HG03066 (cell line): ENCODE results near the gene TJAP1.
"Not testable (repeated sequence)": the region's sequence is repeated elsewhere in the genome, so short reads cannot be mapped to it uniquely, and the experiment has no call there.

Source experiments
- ATAC-seq: cut with Tn5 transposase; IDR thresholded peaks from one replicate; pipeline ENCODE4 v1.9.1; 2021; ENCODE audit warnings: low read depth; ENCODE audit not compliant: unreplicated experiment

The TJAP1 gene

DNA sequence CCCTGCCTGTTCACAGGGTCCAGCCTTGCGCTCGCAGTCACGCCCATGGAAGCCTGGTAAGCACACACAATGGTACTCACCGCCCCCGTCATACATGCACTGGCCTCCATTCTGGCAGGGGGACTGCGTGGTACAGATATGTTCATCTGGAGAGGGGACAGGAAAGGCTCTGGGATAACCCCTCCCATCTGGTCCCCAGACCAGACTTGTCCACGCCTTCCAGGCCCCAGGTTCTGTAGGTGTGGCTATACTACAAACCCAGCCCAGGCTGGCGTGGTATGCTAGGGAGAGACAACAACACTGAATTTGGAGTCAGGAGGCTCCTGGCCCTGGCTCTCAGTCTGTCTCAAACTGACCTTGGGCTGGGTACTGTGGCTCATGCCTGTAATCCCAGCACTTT, 25.4 kb upstream of the TJAP1 start:
- no peak for ATAC-seq

DNA sequence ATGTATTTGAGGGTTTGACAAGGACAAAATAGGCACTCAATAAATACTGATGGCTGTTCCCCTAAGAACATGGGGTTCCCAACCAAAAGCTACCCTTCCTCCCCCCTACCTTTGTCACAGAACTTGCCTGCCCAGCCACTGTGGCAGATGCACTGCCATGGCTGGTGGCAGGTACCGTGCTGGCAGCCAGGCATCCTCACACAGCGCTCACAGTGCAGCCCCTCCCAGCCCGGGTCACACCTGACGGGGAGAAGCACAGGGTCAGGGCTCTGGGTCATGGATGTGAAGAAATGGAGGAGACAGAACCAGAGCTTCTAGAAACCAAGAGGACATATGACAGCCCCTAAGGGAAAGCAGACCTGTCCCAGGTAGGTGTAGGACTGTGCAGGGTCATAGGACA, 24.5 kb upstream of the TJAP1 start:
- no peak for ATAC-seq

DNA sequence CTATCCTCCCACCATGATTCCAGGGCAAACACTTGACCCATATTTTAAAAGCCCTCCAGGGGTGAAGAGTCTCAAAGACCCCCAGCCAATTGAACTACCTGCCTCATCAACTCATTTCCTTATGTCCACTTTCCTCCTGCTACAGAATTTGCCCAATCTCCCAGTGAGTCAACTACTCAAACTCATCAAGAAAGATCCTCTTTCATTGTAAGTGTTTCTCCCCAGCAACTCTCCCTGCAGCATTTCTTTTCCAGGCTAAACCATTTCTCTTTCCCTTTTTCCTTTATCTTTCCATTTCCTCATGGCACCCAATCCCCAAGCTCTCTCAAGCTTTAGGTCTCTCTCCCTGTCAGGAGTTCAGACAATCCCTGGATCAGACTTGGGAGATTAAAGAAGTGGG, 23.5 kb upstream of the TJAP1 start:
- no peak for ATAC-seq

DNA sequence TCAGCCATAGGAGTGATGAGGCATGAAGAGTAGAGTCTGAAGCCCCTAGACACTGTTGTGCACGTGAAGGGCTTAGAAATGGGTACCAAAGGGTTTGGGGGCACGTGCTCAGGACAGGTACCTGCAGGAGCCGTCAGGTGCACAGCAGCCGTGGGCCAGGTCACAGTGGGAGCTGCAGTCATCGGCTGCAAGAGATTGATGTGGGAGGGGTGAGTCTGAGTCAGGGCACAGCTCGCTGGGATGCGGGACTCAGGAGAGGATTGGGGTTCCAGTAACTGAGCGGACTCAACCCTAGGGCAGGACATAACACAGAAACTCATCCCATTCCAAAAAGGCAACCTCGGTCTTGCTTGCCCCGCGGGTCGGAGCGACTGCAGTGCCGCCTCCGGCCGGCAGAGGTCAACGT, 23.1 kb upstream of the TJAP1 start:
- no peak for ATAC-seq

DNA sequence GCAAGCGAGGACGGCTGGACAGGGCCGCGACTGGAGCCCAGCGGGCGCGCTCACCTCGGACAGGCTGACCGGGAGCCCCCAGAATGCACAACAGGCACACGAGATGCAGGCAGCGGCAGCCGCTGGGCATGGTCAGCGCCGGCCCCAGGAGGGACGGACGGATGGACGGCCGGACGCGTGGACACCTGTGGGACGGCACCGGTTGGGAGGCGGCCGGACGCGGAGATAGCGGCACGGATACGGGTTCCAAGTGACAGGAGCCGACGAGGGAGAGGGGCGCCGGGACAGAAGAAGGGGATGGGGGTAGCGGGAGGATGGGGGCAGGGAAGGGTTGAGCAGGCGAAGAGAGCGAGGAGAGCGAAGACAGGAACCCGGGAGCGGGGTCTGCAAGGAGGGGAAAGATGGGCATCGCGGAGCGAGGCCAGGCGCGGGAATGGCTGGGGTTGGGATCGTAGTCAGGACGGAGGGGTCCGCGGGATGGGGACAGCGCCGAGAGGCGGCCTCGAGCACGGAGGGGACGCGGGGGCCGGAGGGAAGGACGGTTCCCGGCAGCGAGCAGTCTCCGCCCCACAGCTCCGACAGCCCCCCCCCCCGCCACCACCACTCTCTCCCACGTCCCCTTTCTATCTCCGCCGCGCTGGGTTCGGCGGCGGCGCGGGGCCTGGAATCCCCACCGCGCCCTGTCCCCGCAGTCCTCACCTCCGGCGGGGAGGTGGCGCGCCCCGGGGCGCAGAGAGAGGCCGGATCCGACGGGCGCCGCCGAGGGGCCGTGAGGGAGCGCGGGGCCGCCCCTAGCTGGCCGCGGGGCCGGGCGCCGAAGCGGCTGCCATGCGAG, 22.5 kb upstream of the TJAP1 start:
- ATAC-seq, result no peak

DNA sequence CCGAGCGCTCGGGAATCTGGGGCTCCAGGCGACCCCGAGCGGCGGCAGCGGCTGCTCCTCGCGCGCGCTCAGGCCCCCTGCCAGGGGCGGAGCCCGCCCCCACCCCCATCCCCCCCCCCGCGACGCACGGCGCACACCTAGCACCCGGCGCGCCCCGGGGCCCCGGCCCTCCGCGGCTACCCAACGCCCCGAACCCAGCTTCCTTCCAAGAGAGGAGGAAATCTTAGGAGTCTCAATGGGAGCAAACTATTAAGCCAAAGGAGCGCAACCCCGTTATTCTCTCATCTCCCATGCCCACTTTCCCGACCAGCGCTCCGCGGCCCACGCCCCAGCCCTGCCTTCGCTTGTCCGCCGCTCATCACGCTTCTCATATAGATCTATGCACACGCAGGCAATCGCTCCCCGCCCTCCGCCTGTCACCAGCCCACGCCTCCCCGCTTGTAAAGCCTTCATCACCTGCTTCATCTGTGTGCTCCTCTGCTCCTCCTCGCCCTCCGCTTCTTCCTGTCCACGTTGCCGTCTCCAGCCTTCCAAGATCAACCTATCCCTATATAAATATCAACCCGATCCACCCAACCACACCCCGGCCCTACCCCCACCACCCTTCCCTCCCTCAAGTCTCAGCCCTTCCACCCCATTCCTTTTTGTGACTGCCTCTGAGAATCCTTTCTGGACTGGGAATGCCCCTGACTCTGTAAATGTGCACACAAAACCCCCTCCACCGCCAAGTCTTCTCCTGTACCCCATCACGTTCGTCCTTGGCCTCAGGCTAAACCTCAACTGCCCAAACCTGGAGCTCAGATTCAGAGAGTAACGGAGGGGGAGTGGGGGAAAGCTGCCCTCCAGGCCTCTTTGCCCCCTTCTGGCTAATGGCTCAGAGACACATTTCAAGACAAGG, 21.6 kb upstream of the TJAP1 start, which contains the start of gene DLK2:
Gene DLK2 (minus strand): TSS at position 18 of the 898 bp plus-strand sequence. CDS start 723 bp downstream, outside the sequence.
- no peak for ATAC-seq

DNA sequence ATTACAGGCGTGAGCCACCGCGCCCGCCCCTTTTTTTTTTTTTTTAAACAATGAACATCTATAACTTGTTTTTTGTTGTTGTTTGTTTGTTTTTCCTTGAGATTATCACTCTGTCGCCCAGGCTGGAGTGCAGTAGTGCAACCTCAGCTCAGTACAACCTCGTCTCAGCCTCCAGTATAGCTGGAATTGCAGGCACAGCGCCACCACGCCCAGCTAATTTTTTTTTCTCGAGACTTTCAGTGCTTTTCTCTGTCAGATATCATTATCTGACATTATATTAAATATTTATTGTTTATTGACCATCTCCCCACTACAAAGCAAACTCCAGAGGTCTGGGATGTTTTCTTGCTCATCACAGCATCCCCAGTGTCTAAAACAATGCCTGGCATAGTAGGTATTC, 19.7 kb upstream of the TJAP1 start:
- no peak for ATAC-seq

DNA sequence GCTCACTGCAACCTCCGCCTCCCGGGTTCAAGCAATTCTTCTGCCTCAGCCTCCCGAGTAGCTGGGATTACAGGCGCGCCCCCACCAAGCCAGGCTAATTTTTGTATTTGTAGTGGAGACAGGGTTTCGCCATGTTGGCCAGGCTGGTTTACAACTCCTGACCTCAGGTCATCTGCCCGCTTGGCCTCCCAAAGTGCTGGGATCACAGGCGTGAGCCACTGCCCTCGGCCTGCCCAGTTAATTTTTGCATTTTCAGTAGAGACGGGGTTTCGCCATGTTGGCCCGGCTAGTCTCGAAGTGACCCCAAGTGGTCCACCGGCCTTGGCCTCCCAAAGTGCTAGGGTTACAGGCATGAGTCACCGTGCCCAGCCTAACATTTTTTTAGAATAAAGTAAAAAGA, 19.2 kb upstream of the TJAP1 start:
- ATAC-seq, result not testable (repeated sequence)

DNA sequence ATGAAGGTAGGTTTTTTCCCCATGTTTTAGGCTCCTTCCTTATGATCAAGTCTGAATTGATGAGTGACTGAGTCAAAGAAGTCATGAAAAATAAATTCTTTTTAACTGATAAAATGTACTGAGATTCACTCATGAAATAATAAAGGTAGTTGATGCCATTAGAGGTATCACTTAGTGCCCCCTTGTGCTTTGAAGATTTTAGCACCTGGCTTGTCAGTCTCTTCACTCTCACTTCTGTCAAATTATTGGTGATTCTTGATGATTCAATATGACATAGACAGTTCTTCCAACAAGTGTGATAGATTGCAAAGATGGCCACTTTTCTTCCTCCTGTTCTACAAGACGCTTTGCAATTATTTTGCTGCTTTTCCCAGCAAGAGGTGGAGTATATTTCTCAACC, 17.8 kb upstream of the TJAP1 start:
- ATAC-seq, result no peak

DNA sequence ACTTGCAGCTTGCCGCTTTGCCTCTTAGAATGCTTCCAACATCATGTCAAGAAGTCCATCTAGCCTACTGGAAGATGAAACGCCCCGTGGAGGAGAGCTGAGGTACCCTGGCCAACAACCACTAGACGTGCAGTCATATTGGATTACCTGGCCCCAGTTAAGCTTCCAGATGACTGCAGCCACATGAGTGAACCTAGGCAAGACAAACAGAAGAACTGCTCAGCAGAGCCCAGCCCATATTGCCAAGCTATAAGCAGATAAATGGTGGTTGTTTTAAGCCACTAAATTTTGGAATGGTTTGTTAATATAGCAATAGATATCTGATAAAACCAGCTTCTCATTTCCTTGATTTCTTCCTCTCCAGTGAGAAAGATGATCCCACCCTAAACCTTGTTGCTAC, 17.3 kb upstream of the TJAP1 start:
- ATAC-seq, result no peak

DNA sequence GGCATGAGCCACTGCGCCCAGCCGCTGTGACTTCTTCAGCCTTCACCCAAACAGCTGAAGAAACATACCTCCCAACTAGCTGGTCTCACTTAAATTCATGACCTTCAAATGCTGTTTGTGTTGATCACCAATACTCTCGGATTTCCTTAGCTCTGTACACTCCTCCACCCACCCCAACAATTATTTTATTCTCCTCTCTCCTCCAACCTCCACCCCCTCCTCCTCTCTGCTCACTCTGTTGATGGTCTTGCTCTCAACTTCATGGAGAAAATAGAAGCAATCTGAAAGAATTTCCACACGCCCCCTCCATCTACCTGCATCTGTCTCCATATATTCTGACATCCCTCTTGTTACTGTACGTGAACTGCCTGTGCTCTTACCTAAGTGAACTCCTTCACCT, 15.4 kb upstream of the TJAP1 start:
- no peak for ATAC-seq

DNA sequence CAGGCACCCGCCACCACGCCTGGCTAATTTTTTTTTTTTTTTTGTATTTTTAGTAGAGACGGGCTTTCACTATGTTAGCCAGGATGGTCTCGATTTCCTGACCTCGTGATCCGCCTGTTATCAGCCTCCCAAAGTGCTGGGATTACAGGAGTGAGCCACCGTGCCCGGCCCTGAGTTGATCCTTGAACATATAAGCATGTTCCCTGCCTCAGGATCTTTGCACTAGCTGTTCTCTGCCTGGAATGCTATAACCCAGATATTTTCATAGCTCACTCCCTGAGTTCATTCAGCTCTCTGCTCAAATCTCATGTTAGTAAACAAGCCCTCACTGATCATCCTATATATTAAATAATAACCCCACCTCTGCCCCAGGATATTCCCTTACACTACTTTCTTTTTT, 13.0 kb upstream of the TJAP1 start:
- ATAC-seq, result no peak

DNA sequence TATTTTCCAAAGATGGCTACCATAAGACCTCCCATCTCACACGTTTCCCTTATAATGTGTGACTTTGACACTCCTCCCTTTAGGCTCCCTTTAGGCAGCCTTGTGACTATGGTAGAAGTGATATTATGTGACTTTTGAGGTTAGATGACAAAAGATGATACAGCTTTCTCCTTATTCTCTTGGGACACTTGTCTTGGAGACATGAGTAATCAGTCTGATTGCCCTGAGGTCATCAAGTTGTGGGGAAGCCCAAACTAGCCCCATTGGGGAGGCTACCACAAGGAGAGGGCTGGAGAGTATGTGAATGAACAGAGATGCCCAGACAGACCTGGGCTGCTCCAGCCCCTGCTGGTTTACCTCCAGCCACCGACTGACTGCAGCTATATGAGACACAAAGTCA, 11.4 kb upstream of the TJAP1 start:
- ATAC-seq, result no peak

DNA sequence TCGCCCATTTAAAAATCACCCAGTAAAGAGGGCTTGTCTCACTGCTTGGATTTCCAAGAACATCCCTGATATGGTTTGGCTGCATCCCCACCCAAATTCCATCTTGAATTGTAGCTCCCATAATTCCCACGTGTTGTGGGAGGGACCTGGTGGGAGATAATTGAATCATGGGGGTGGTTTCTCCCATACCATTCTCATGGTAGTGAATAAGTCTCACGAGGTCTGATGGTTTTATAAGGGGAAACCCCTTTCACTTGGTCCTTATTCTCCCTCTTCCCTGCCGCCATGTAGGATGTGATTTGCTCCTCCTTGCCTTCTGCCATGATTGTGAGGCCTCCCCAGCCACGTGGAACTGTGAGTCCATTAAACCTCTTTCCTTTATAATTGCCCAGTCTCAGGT, 10.1 kb upstream of the TJAP1 start:
- ATAC-seq, result not testable (repeated sequence)

DNA sequence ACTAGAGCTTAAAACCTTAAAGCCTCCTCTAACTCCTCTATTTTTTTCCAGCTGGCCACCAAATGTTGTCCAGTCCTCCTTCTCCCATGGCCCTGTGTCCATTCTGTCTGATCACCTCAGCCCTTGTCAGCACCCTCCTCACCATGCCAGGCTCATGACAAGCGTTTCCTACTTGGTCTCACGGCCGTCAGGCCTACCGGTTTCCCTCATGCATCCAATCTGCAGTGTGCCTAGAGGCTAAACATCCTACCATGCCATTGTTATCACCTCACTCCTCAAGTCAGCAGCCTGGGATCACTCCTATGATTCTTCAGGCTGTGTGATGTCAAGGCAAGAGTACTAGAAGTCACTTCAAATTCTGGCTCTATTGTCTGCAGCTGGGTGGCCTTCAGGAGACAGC, 9.6 kb upstream of the TJAP1 start:
- no peak for ATAC-seq

DNA sequence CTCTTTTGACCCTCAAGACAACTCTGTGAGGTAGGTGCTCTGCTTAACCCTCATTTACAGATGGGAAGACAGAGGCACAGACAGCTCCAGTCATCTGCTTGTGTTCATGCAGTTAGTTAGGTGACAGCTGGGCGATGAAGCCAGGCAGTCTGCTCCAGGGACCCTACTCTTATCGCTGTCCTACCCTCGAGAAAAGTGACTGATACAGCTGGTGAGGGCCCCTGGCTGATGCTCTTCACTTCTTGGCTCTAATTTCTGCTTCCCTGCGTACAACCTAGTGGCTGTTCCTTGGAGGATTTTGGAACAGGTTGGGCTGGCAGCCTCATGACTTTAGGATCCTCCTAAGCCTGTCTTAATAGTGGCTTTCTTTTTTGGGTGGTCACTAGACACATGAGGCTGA, 9.1 kb upstream of the TJAP1 start:
- ATAC-seq, result no peak

DNA sequence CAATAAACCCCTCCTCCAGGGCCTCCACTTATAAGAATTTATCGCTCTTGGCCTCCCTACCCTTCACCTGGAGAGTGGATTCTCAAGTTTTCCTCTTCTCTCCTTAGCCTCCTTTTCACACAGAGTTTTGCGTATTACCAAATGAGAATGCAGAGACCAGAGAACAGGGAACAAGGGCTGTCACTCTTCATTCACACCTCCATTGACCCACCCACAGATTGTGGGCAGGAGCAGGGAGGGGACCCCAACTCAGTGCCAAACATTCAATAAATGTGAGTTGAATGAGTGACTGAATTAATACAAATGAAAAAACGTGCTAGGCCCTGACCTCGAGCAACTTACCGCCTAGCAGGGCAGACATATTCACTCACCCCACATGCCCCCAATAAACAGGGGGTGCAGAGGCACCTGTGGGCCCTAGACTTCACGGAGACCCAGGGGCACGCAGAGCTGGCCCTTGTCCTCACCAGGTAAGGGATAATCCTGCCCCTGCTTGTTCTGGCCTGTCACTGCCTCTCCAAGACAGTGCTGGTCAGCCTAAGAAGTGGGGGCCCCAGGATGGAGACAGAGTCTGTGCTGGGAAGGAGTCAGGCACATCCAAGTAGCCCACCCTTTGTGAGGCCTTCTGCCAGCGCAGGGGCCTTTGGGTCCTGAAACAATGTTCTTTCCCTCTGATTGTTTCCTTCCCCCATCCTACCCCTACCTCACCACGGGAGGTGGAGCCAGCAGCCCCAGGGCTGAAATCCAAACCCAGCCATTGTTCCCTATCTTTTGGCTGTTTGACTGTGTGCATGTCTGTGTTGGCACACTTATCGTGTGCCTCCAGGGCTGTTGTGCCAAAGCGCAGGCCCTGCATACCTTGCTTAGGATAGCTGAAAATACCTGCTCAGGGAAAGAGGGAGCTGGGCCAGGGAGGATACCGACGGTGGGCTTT, 8.4 kb upstream of the TJAP1 start:
- ATAC-seq, result no peak

DNA sequence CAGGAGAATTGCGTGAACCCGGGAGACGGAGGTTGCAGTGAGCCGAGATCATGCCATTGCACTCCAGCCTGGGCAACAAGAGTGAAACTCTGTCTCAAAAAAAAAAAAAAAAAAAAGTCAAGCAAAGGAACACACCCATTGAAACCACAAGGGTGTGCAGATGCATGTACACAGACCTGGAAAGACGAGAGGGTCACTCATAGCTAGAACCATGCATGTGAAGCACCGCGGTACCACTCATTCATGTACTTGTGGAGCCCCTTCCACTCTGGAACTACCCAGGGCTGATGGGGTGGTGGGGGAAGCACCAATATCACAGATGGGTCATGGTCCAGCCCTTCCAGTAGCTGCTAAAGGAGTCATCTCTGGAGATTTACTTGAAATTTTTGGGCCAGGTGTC, 7.4 kb upstream of the TJAP1 start:
- no peak for ATAC-seq

DNA sequence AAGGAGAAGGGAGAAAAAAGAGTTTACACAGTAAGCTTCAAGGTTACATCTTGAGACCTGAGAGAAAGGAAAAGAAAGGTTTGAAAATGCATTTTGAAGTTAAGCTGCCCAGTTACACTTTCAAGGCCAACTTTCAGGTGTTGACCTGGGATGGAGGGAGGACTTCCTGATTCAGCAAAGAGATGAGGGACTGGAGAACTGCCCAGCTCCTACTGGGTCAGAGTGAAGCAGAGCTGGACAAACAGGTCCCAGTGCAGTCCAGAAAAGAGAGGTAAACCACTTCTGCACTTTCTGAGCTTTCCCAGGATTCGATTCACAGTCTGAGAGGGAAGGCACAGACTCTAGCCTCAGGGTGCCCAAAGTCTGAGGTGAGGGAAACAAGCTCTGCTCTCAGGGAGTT, 6.0 kb upstream of the TJAP1 start:
- ATAC-seq, result no peak

DNA sequence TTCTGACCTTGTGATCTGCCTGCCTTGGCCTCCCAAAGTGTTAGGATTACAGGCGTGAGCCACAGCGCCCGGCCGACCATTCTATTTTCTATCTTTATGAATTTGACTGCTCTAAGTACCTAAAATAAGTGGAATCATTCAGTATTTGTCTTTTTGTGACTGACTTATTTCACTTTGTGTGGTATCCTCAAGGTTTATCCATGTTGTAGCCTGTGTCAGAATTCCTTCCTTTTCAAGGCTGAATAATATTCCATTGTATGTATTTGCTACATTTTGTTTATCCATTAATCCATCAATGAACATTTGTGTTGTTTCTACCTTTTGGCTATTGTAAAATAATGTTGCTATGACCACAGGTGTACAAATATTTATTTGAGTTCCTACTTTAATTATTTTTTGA, 4.9 kb upstream of the TJAP1 start:
- ATAC-seq, result no peak

DNA sequence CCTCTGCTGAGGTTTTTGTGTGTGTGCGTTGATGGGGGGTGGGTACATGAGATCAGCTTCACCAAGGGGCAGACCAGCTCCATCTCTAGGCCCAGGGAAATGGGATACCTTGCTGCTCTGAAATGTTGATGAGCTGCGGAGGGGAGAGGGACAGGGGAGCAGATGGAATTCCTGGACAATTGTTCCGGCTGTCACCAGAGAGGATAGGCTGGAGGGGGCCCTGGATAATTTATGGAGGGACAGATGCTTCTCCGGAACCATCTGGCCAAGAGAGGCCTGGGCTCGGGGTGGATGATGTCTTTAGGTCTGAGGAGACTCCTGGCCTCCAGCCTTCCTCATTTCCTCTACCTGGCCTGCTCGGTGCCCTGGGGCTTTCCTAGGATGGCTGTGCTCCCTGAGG, 1.9 kb upstream of the TJAP1 start:
- no peak for ATAC-seq
